NCI-H2227 (cell line): Measurements from ENCODE around the gene CENPP.
"Not testable (repeated sequence)": the region's sequence is repeated elsewhere in the genome, so short reads cannot be mapped to it uniquely, and the experiment has no call there.

Source experiments
- DNase-seq: peaks from one replicate; lab custom pipeline; 2025; ENCODE audit not compliant: unreplicated experiment; lab: John Stamatoyannopoulos, UW

CENPP gene

GRCh38 chr9:92611621-92612285 is 286.0 kb downstream of the CENPP start:
- DNase-seq, result no peak

GRCh38 chr9:92612292-92612691 is 286.5 kb downstream of the CENPP start:
- no peak for DNase-seq

DNA sequence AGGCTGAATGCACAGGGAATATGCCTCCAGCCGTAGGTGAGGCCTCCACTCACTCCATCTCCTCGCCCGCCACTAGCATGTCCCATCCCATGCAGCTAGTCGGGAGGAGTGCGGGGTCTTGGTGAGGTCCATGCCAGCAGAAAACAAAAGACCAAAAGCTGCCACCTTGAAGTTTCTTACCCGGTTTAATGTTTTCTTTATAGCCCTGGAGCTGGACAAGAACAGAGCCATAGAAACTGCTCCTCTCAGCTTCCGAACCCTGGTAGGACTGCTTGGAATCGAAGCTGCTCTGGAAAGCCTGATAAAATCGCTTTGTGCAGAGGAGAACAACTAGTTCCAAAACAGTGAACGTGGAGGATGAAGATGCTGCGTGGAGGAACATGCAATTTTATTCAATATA is 287.1 kb downstream of the CENPP start:
- DNase-seq, result no peak

DNA sequence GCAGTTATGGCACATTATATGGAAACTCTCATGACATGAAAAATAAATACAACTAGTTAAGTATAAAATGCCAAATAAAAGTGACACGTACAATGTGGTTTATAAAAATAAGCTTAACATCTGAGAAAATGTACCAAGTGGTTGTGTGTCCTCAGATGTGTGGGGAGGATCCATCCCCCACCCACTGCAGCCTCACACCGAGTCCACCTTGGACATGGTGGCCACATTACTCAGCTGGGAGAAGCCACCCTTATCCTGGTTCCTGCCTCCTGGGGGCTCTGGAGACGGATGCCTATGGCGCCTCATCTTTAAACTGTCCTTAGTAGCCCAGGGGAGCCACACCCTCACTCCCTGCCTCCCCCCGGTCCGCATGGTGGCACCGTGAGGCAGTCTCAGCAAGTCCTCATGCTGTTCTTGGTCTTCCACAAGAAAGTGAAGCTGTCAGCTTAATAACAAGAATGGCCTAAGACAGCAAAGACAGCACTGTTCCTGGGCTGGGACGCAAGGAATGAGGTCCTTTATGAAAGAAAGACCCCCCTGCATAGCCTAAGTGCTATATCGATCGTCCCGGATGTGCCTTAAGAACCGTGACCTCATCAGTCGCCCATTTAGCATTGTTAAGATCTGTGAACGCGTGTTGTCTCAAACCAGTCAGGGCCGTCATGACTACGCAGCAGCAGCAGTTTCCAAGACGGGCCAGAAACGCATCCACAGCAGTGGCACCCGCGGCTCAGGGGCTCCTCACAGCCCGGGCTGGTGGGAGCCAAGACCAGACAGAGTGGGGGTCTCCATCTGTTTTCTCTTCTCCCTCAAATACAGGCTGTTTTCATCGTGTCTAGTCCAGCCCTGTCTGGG is 287.7 kb downstream of the CENPP start:
- no peak for DNase-seq

DNA sequence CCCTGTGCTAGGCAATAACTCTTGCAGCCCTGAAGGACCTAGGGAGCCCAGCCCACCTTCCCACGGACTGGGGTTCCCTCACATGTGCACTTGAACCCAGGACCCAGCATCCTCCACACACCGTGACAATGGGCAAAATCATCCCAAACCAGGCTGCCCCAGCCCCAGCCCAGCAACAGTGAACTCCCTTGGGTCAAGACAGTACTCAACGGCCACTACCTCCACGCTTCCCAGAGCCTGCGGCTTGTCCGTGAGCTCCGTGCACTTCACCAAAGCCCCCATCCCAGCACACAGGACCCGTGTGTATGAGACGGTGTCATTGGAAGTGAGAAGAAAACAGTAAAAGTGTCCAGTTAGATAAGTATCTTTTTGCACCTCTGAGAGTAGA is 288.4 kb downstream of the CENPP start:
- DNase-seq, result no peak

DNA sequence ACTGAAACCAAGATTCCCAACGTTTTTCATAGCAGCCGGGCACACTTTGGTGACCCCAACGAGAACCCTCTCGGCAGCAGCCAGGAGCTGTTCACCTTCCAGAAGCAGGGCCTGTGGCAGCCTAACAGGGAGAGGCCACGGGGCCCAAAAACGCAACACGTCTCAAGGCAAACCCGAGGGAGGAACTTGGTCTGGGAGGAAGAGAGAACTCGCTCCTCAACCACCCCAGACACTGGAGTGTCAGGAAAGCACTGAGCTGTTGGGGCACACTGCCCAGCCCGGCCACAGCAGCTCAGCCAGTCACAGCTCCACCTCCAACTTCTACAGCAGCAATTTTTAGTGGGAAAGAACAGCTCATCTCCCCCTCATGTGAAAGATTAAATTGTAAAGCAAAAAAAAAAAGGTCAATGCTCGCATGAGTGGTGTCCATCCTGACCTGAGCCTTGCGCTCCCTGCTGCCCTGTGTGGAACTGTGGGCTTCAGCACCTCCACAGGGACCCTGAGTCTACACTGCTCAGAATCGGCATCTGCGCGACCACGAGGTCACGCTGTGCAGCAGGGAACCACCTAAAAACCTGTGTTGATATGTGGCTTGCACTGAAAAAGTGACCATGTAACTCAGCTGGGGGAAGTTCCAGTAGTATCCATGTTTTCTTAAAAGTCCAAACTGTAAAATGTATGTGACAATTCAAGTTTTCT is 289.2 kb downstream of the CENPP start:
- DNase-seq, result no peak

DNA sequence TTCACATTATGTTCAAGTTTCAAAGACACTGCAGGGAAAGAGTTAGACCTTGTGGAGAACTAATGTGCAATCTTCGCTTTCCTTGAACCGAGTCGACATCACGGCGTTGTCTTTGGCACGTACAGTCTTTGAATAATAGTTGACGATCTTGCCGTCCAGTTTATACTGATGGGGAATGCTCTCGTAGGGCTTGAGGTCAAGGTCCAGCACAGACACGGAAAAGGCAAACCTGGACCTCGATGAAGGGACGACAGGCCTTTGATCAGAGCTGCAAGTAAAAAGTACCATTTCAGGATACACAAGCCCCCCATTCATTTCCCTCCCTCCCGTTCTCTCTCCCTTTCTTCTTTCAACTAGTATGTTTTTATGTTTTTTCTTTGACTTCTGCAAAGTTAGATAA is 290.0 kb downstream of the CENPP start:
- DNase-seq, result no peak

DNA sequence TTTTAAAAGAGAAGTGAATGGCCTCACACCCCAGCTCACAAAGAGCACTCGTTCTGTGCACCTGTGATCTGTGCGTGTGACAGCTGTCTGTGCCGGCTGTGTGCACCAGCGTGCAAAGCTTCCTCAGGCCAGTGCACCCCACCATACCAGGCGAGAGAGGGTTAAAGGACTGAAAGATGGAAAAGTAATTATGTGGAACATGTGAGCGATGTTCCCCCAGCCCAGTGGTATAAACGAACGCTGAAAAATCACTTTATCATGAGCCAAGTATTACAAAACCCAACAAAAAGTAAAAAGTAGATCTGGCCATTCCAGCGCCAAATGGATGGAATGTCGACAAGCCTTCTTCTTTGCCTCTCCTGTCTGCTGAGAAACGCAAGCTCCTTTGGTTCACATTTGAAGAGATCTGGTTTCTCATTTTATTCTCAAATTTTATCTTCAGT is 290.5 kb downstream of the CENPP start:
- DNase-seq, result no peak

DNA sequence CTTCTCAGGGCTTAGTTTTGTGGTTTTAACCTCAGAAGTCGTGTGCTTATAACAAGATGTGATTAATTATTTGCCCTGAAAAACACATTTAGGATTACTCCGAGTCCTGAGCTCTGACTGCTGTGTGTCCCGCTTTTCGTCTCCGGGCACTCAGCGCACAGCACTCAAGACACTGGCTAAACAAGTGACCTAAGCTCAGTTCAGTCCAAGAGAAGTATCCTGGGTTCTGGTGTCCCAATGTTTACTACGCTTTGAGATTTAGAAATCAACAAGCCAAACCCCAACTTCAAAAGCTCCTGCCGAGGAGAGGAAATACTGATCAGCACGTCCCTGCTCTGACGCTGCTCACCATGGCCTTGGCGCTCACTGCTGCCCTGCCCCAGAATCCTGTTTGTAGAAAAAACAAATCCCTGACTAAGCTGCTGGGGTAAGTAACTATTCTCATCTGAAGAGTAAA is 290.9 kb downstream of the CENPP start:
- DNase-seq, result no peak

DNA sequence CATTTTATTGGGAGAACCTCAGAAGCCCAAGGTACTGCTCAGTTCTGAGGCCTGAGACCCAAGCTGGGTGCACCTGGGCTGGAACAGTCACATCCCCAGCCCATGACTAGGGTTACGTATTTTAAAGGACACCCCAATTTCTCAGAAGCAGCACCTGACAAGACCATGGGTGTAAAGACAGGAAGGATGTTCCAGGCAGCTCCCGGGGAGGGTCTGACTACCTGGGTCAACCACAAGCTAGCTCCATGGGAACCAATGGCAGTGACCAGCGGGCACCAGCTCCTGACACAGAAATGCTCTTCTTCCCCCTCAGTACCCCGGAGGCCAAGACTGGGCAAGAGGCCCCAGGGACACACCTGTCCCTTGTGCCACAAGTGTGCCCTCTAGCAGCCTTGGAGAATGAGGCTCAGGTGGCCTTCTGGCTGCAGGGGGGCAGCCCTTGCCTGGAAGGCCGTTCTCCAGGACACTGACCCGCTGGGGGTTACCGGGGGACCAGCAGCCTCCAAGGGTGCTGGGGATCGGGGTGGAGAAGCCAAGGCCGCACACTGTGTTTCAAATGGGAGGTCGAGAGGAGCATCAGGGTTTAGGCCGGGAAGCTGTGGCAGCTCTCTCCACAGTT is 291.6 kb downstream of the CENPP start:
- no peak for DNase-seq

DNA sequence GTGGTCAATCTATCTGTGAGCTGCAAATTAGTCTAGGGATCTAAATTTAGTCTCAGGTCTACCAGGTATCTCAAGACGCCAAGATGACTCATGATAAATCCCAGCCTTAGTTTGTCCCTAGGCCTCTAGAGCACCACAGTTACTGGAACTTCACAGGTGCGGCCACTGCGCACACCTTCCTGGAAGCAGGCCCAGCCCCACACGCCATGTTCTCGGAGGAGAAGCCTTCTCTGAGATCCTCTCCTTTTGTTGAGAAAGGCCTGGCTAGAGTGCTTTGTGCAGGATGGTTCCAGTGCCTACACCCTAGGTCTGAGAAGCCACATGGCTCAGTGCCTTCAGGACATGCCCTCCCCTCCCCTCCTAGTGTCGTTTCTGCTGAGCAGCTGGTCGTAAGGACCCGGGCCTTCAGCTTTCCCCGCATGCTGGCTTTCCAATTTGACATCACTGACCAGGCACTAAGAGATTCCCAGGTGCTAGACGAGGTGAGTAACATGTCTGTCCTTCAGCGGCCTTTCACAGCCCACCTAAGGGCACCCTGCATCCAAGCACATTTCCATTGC is 292.3 kb downstream of the CENPP start:
- no peak for DNase-seq

- DNase-seq, result no peak
These were observed 293.0 kb downstream of the CENPP start for GRCh38 chr9:92618633-92619225.

- DNase-seq, result no peak
These were observed 294.0 kb downstream of the CENPP start for GRCh38 chr9:92619601-92620300.

DNA sequence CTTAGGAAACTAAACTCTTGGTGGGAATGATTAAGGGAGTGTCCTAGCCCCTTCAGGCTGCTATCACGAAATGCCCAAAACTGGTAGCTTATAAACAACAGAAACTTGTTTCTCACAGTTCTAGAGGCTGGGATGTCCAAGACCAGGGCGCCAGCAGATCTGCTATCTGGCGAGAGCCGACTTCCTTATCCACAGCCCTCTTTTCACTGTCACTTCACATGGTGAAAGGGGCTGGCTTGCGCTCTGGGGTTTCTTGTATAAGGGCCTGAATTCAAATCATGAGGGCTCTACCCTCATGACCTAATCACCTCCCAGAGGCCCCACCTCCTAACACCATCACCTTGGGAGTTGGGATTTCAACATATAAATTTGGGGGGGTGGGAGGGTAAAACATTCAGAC is 295.1 kb downstream of the CENPP start:
- DNase-seq, result no peak

- not testable (repeated sequence) for DNase-seq
These were observed 298.2 kb downstream of the CENPP start for GRCh38 chr9:92623936-92624335.

DNA sequence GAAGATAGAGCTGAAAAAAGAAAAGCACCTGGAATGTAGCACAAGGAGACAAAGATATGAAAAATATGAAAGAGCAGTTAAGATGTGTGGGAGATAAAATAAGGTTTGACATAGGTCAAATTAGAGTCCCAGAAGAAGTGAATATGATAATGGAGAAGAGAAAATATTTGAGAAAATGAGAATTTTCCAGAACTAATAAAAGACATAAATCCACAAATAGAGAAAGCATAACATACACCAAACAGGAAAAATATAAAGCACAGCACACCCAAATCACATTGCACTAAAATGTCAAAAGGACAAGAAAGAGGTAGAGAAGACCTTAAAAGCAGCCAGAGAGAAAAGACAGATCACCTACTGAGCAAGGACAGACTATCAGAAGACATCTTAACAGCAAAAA is 300.7 kb downstream of the CENPP start:
- DNase-seq, result no peak

DNA sequence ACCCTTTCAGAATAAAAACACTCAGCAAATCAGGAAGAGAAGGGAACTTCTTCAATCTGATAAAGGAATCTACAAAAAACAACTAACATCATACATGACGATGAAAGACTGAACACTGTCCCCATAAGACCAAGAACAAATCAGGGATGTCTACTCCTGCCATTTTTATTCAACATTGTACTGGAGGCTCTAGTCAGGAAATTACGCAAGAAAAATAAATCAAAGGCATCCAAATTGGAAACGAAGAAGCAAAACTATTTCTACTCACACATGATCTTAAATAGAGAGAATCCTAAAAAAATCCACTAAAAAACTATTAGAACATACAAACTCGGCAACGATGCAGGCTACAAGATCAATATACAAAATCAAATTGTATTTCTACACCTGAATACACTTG is 301.9 kb downstream of the CENPP start:
- DNase-seq, result no peak

- no peak for DNase-seq
These were observed 305.9 kb downstream of the CENPP start for GRCh38 chr9:92631452-92632343.

DNA sequence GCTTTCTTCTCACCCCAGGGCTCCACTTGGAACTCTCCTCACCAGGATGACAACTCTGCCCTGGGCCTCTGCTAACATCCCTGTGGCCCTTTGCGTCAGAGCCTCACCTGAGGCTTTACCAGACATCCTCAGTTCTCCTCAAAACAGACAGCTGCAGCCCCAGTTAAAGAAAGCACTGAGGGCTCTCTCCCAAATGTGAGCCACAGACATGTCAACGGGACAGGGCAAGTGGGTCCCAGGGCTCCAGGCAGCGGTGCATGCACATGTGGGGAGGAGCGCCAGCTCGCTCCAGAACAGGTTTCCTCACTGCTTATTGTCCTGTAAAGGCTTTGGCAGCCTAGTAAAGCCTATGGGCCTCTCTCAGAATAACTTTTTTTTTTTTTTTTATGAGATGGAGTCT is 306.9 kb downstream of the CENPP start:
- no peak for DNase-seq
